HTR-8/SVneo (cell line): Measurements from ENCODE around the gene SEC31A.
"Not testable (repeated sequence)": the region's sequence is repeated elsewhere in the genome, so short reads cannot be mapped to it uniquely, and the experiment has no call there.

Source experiments
- DNase-seq: peaks from one replicate; pipeline ENCODE4 v3.0.0; 2011; ENCODE audit warnings: low spot score, mixed read lengths; ENCODE audit not compliant: insufficient read length
- FAIRE-seq: peaks from 2 replicates; lab custom pipeline; 2011; peaks lifted over from hg19 to GRCh38; lab: Jason Lieb, UNC

Gene SEC31A

GRCh38 chr4:82848706-82849105 is 42.2 kb downstream of the SEC31A start:
- DNase-seq (no peak), FAIRE-seq (no peak)

GRCh38 chr4:82842593-82842992 is 48.4 kb downstream of the SEC31A start:
- no peak for FAIRE-seq

GRCh38 chr4:82839624-82840023 is 51.3 kb downstream of the SEC31A start:
- FAIRE-seq (no peak), DNase-seq (no peak)

More at GRCh38 chr4:82842593-82842992, 48.4 kb downstream of the SEC31A start:
- peak; percentile 3 for DNase-seq

- DNase-seq (peak; percentile 27), FAIRE-seq (no peak)
Measured at GRCh38 chr4:82833696-82834313, 57.1 kb downstream of the SEC31A start.

- not testable (repeated sequence) for FAIRE-seq, DNase-seq
Measured at GRCh38 chr4:82833060-82833459, 57.9 kb downstream of the SEC31A start.

- FAIRE-seq (no peak), DNase-seq (no peak)
Measured at GRCh38 chr4:82825425-82825824, 65.5 kb downstream of the SEC31A start.

GRCh38 chr4:82823062-82823461 is 67.9 kb downstream of the SEC31A start:
- DNase-seq: no peak
- FAIRE-seq: no peak

- no peak for DNase-seq
- FAIRE-seq: no peak
Measured at GRCh38 chr4:82820689-82821088, 70.3 kb downstream of the SEC31A start.

- DNase-seq (no peak), FAIRE-seq (no peak)
Measured at GRCh38 chr4:82818664-82819662, 72.0 kb downstream of the SEC31A start.

GRCh38 chr4:82816874-82817273 is 74.1 kb downstream of the SEC31A start:
- not testable (repeated sequence) for DNase-seq, FAIRE-seq

- no peak for FAIRE-seq
- DNase-seq: no peak
Measured at GRCh38 chr4:82814034-82814433, 76.9 kb downstream of the SEC31A start.

- FAIRE-seq (no peak), DNase-seq (no peak)
Measured at GRCh38 chr4:82811838-82812341, 79.1 kb downstream of the SEC31A start.

- DNase-seq: no peak
- no peak for FAIRE-seq
Measured at GRCh38 chr4:82811392-82811791, 79.6 kb downstream of the SEC31A start.

- no peak for FAIRE-seq
- DNase-seq: no peak
Measured at GRCh38 chr4:82810176-82810575, 80.8 kb downstream of the SEC31A start.

GRCh38 chr4:82809619-82810018 is 81.3 kb downstream of the SEC31A start:
- DNase-seq (no peak), FAIRE-seq (no peak)

GRCh38 chr4:82803746-82804145 is 87.2 kb downstream of the SEC31A start:
- no peak for FAIRE-seq
- no peak for DNase-seq

- no peak for DNase-seq
- FAIRE-seq: no peak
Measured at GRCh38 chr4:82802911-82803310, 88.0 kb downstream of the SEC31A start.

- DNase-seq (no peak), FAIRE-seq (no peak)
Measured at GRCh38 chr4:82801910-82802521, 88.9 kb downstream of the SEC31A start.

GRCh38 chr4:82799006-82799881 is 91.7 kb downstream of the SEC31A start:
- FAIRE-seq (no peak), DNase-seq (no peak)
